Mesodermal cell (in vitro differentiated cells): ENCODE data around the gene KIF5B.
A peak's percentile ranks its signal among the peaks of the same experiment; 100 is the strongest.

Experiments
- H3K27ac ChIP-seq: 2 replicates; pipeline ENCODE4 v1.7.0; 2013; ENCODE audit warnings: mild to moderate bottlenecking, low read depth, low read length, moderate library complexity; ENCODE audit not compliant: severe bottlenecking
- H3K36me3 ChIP-seq: 2 replicates; pipeline ENCODE4 v1.7.1; 2013; ENCODE audit warnings: mild to moderate bottlenecking, low read length, moderate library complexity; ENCODE audit not compliant: control insufficient read depth, insufficient read depth
- H3K4me1 ChIP-seq: one replicate; pipeline ENCODE4 v1.7.1; 2013; ENCODE audit warnings: mild to moderate bottlenecking, low read length; ENCODE audit not compliant: insufficient read depth, control insufficient read depth, poor library complexity, severe bottlenecking
- H3K4me3 ChIP-seq: 2 replicates; pipeline ENCODE4 v1.7.0; 2013; ENCODE audit warnings: low read length, control low read depth, mild to moderate bottlenecking; ENCODE audit not compliant: insufficient read depth, poor library complexity, severe bottlenecking; ENCODE audit errors: extremely low read depth
- H3K9me3 ChIP-seq: 2 replicates; pipeline ENCODE4 v1.7.1; 2013; ENCODE audit warnings: mild to moderate bottlenecking, low read length, moderate library complexity; ENCODE audit not compliant: control insufficient read depth
- WGBS, 2 experiments: methylation state at CpG; one replicate each; pipeline ENCODE4 v1.1.5; 2013; ENCODE audit warnings: missing lambda C conversion rate in 2 of 2; ENCODE audit not compliant: insufficient coverage in 2 of 2; 5-methylcytosine and 5-hydroxymethylcytosine counted together

Gene KIF5B

DNA sequence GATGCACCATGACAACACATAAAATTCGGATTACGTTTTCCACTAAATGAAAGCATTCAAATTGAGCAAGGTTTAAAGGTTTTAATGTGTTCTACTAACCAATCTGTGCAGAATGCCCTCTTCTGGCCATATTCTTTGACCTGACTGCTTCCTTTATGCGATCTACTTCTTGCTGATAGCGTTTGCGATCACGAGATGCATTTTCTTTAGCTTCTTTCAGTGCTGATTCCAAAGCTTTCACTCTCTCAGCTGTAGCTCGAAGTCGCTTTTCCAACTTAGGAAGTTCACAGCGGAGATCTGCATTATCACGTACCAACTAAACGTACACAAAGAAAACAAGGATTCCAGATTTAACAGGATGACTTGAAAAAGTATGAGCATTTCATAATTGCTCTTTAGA lies 39.2 kb downstream of the KIF5B start:
- Histone ChIP-seq H3K4me3 (no peak overlapping the region), H3K36me3 (peaks cover 92% of the 10 kb centered on the region), H3K27ac (no peak overlapping the region), H3K9me3 (no peaks in the 10 kb centered on the region), H3K4me1 (no peaks in the 10 kb centered on the region)
- 94 to 97% methylated on average over 7 to 8 of the region's 11 CpGs for WGBS, 2 experiments

DNA sequence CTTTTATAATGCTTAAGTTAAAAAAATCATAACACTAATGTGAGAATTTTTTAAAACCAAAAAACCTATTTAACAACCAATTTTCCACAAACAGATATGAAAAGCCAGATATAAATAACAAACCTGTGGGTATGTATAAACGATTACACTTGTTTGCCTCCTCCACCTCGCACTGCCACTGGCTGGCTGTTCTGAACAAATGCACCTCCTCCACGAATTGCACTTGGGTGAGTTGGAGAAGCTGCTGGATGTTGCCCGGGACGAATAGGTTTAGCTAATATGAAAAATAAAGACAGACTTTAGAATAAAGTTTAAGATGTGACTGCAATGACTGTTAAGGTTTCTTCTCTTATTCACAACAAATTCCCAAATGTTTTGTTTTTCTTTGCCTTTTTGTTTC lies 40.8 kb downstream of the KIF5B start:
- no peak overlapping the region for H3K27ac ChIP-seq
- peaks cover 86% of the 10 kb centered on the region for H3K36me3 ChIP-seq
- no peak overlapping the region for H3K4me3 ChIP-seq
- H3K9me3 ChIP-seq, result no peaks in the 10 kb centered on the region
- WGBS, 2 experiments, result 100% methylated on average over 1 of the region's 5 CpGs; no CpG with 5 or more reads in 1 of the 2 experiments
- no peaks in the 10 kb centered on the region for H3K4me1 ChIP-seq

DNA sequence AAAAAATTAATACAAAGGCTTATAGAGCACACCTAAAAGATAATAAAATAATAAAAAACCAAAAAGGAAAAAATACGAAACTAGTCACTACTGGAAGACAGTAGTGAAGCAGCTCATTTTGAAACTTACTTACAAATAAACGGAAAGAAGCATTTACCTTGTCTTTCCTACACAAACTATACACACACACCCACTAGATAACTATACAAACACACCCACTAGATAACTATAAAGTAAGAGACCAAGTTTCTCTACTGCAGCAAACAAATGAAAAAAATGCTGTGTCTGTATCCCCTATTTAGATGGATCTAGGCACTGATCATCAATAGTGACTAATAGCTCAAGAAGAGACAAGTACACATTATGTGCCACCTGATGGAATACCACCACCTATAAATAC lies 49.2 kb downstream of the KIF5B start:
- H3K9me3 ChIP-seq, result no peaks in the 10 kb centered on the region

DNA sequence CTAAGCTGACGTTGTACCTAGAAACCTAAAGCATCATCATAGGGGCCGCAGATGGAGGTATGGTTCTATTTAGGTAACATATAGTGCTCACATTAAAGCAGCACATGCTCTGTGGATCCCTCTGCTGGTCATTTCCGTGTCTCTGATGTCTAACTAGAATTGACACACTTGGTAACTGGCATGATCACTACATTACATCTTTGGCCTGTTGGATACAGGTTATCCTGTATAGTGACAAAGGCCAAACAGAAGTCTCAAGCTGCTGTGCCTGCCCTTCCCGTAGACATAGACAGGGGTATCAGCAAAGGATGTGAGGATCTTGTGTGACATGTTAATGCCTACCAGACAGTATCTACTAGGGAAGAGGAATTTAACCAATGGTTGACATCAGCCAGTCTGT lies 51.2 kb downstream of the KIF5B start:
- Histone ChIP-seq H3K36me3 (peaks cover 17% of the 10 kb centered on the region), H3K4me3 (no peak overlapping the region), H3K4me1 (peaks cover 28% of the 10 kb centered on the region), H3K9me3 (no peaks in the 10 kb centered on the region), H3K27ac (no peak overlapping the region)
- WGBS, 2 experiments, result 46 to 92% methylated on average over 2 of the region's 4 CpGs

More for the DNA sequence above, 49.2 kb downstream of the KIF5B start:
- H3K36me3 ChIP-seq, result peaks cover 27% of the 10 kb centered on the region
- 86% methylated on average over 1 of the region's 2 CpGs; no CpG with 5 or more reads in 1 of the 2 experiments for WGBS, 2 experiments
- peaks cover 11% of the 10 kb centered on the region for H3K4me1 ChIP-seq
- no peak overlapping the region for H3K27ac ChIP-seq
- no peak overlapping the region for H3K4me3 ChIP-seq

DNA sequence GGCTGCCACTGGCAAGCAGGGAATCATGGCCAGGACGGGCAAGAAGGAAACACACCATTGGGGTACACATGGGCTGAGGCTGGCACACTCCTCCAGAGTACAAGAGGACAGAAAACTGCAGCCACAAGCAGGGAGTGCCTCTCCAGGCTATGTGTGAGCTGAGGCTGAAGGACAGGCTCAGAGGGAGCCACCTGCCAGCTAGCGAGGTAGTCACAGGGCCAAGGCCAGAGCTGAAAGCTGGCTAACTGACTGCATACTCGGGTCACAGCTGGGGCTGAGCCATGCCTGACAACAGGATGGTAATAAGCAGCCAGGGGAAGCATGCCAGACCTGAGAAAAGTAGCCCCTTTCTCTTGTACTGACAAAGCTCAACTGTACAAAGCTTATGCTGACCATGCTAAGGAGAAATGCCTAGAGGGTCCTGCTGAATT lies 52.0 kb downstream of the KIF5B start:
- WGBS, 2 experiments, result 67 to 75% methylated on average over 3 of the region's 3 CpGs
- Histone ChIP-seq H3K36me3 (peaks cover 15% of the 10 kb centered on the region), H3K4me1 (peaks cover 35% of the 10 kb centered on the region), H3K4me3 (no peak overlapping the region), H3K27ac (peak overlapping the region; percentile 45), H3K9me3 (no peaks in the 10 kb centered on the region)

DNA sequence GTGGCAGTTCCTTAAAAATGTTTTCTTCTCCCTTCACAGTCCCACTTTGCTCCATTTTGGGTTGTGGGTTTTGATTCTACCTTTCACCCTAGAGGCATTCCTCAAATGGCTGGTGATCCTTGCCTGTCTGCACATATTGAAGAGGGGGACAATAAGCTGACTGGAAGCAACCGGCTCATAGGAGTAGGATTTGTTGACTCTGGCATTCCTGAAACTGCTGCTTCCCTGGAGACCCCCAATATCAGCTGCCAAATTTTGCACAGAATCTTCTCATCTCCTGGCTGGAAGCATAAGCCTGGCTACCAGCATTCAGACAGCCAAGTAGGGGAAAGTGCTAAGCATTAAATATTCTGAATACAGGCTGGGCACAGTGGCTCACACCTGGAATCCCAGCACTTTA lies 53.7 kb downstream of the KIF5B start:
- peaks cover 37% of the 10 kb centered on the region for H3K4me1 ChIP-seq
- no peak overlapping the region for H3K27ac ChIP-seq
- H3K9me3 ChIP-seq, result no peaks in the 10 kb centered on the region
- peaks cover 4% of the 10 kb centered on the region for H3K36me3 ChIP-seq
- WGBS, 2 experiments, result 60% methylated on average over 1 of the region's 1 CpG; no CpG with 5 or more reads in 1 of the 2 experiments
- no peak overlapping the region for H3K4me3 ChIP-seq

DNA sequence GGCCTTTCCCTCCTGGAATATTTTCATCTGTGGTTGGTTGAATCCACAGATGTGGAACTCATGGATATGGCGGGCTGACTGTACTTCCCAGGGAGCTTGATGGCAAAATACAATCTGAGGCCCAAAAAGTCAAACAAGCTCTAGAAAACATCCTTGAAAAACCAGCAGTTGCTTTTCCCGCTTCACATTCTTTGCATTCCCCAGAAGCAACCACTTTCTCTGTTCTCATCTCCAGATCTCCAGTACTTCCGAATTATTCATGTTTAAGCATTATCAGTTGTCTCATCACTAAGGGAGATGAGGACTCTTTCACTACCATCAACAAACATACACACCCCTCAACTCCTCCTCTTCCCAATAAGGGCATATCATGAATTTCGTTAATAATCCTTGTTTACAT lies 55.3 kb downstream of the KIF5B start:
- Histone ChIP-seq H3K4me3 (no peak overlapping the region), H3K9me3 (no peaks in the 10 kb centered on the region), H3K4me1 (peaks cover 37% of the 10 kb centered on the region), H3K27ac (peak overlapping the region; percentile 73), H3K36me3 (no peaks in the 10 kb centered on the region)
- WGBS, 2 experiments, result 42 to 46% methylated on average over 3 of the region's 4 CpGs

DNA sequence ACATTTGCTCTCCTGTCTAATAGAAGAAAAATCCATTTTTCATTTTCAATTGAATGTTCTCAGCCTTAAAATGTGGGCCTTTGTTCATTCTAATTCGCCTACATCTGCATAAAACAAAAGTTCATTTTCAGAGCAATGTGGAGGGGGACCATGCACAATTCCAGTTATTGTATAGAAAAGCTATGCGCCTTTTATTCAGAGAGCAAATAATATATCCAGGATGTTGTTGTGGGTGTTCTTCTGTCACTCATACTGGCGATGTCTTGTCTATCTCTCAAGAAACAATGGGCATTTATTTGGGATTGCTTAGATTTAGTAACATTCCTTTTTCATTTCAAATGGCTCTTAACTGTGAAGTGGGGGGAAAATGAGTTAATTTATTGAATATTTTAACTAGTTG lies 56.4 kb downstream of the KIF5B start:
- Histone ChIP-seq H3K27ac (no peak overlapping the region), H3K4me3 (no peak overlapping the region), H3K4me1 (peaks cover 37% of the 10 kb centered on the region), H3K9me3 (no peaks in the 10 kb centered on the region), H3K36me3 (no peaks in the 10 kb centered on the region)
- 100% methylated on average over 1 to 3 of the region's 3 CpGs for WGBS, 2 experiments

DNA sequence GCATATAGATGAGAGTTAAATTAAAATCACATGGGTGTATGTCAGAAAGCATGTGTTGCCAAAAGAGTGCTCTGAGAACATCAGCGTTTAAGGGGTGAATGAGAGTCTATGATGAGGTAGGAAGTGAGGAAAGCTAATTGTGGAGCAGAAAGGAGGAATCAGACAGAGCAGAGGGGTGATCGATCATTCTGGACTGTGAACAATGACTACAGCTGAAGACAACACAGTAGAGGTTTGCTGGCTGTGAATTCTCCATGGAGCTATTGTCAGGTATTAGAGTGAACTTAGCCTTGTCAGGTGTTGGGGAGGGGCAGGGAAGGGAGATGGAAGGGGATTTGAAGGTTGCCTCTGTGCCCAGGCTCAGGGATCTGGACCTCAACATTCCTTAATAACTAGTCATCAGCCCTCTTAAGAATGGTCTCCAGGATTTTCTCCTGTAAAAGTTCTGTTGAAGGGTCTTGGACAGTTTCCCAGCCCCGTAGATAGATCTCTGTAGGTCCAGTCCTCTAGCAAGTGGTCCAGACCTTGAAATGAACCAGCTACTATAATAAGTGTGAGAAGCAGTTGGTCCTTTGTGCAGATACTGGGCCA lies 57.1 kb downstream of the KIF5B start:
- 39 to 61% methylated on average over 2 to 3 of the region's 3 CpGs for WGBS, 2 experiments

DNA sequence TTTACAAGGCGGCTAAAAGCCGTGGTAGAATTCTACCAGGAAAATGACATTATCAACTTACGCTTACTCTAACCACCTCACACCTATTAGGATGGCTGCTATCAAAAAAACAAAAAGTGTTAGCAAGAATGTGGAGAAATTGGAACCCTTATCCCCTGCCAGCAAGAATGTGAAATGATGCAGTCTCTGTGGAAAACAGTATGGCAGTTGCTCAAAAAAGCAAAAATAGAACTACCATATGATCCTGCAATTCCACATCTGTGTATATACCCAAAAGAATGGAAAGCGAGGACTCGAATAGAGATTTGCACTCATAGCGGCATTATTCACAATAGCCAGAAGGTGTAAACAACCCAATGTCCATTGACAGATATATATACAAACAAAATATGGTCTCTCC lies 61.3 kb downstream of the KIF5B start:
- no peak overlapping the region for H3K27ac ChIP-seq
- 100% methylated on average over 2 of the region's 6 CpGs for WGBS, 2 experiments
- H3K9me3 ChIP-seq, result no peaks in the 10 kb centered on the region
- no peaks in the 10 kb centered on the region for H3K36me3 ChIP-seq
- no peak overlapping the region for H3K4me3 ChIP-seq
- H3K4me1 ChIP-seq, result peaks cover 9% of the 10 kb centered on the region

More for the DNA sequence above, 57.1 kb downstream of the KIF5B start:
- Histone ChIP-seq H3K27ac (peak overlapping the region; percentile 18), H3K4me1 (peaks cover 33% of the 10 kb centered on the region), H3K4me3 (no peak overlapping the region), H3K9me3 (no peaks in the 10 kb centered on the region), H3K36me3 (no peaks in the 10 kb centered on the region)

DNA sequence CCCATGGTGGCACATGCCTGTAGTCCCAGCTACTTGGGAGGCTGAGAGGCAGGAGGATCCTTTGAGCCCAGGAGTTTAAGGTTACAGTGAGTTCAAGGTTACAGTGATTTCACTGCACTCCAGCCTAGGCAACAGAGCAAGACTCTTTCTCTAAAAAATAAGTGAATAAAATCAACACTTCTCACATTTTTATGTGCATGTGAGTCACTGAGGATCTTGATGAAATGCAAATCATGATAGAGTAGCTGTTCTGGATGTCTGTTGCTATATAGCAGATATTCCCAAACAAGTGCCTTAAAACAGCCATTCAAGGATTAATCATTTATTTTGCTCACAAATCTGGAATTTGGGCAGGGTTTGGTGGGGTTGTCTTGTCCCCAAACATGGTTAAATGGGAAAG lies 65.3 kb downstream of the KIF5B start:
- Histone ChIP-seq H3K9me3 (no peaks in the 10 kb centered on the region), H3K4me3 (no peak overlapping the region), H3K4me1 (no peaks in the 10 kb centered on the region), H3K36me3 (peaks cover 2% of the 10 kb centered on the region), H3K27ac (no peak overlapping the region)
